Ecto neural progenitor cell (in vitro differentiated cells): ENCODE measurements around the gene TXNRD3.
A peak's percentile ranks its signal among the peaks of the same experiment; 100 is the strongest.

ENCODE experiments used
- DNase-seq: peaks from one replicate; pipeline ENCODE4 v3.0.0-alpha.2; 2018; ENCODE audit warnings: low spot score

The TXNRD3 gene

DNA sequence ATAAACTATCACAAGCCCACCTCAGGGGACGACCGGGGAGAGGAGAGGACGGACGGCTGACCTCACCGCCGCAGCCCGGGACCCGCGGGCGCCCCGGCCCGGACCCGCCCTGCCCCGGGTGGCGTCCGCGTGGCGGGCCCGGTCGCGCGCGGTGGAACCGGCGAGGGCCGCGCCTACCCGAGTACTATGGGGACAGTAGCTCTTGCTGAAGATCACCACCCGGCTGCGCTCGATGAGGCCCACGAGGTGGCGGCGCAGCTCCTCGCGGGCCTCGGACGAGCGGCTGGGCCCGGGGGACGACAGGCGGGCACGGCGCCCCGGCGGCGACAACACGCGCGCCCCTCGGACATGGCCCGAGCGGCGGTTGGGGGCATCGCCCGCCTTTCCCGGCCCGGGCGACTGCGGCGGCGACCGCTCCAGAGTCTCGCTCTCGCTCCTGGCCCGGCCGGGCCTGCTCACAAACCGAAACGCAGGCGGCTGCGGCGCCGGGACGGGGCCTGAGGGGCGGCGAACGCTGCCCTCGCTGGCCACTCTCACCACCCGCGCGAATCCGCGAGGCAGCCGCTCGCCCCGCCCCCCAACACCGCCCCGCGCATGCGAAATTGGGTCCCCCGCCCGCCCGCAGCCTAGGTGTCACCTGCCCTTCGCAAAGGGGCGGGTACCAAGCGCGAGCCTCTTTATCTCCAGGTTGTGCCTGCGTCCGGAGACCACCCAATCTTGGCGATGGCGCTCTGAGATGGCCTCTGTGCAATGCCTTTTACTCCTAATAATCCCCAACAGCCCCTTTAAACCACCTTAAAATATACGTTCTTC is at the start of gene TXNRD3:
TSS of gene TXNRD3 (minus strand) at position 554 of the 813 bp plus-strand sequence.
- DNase-seq, result peak; percentile 82

DNA sequence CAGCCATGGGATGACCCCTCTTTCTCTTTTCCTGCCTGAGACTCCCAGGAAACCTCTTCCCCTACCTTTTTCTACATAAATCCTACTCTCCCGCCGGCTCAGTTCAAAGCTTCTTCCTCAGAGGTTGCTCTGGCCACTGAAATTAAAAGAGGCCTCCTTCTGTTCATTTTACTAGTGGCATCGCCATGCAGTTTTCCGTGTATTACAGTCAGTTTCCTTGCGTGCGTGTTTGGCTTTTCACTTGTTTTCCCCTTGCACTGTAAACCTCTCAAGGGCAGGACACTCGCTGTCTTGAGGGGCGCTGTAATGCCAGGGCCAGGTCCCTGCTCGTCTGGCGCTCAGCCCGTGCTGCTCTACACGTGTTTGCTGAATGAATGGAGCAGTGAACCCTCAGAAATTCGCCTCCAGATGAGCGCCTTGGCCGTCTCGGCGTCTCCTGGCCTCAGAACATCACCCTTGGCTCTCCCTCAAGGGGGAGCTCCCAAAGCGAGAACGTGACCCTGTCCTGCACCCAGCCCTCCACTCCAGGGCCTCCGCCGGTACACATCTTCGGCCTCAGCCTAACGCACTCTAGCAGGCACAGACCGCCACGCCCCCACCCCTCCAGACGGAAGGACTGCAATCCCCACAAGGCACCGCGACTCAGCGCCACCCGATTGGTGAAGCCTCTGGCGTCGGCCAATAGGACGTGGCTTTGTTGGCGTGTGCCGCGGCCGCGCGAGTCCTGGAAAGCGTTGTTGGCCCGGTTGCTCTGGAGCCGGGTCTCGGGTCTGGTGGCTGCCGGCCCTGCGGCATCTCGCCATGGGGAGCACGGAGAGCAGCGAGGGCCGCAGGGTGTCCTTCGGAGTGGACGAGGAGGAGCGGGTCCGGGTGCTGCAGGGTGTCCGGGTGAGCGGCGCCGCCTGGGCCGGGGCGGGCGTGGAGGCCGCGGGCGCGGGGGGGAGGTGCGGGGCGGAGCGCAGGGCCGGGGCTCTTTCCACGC is 48.9 kb upstream of the TXNRD3 start, which contains the start of gene CHCHD6:
TSS of gene CHCHD6 (plus strand) at position 729 of the 982 bp plus-strand sequence. CDS start at position 802, 73 bp downstream.
- DNase-seq, result peak; percentile 99

DNA sequence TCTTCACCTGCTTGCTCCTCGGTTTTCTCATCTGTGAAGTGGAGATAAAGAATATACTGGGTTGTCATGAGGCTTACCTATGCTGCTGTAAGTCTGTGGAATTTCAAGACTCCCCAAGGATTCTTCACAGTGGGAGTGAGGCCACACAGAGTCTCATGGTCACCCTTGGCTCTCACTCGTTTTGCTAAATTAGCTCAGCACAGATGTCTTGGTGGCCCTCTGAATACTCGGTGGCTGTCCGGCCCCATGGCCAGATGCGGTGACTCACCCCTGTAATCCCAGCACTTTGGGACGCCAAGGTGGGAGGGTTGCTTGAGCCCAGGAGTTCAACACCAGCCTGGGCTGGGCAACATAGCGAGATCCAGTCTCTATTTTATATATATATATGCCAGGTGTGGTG is 44.1 kb upstream of the TXNRD3 start:
- DNase-seq, result no peak

DNA sequence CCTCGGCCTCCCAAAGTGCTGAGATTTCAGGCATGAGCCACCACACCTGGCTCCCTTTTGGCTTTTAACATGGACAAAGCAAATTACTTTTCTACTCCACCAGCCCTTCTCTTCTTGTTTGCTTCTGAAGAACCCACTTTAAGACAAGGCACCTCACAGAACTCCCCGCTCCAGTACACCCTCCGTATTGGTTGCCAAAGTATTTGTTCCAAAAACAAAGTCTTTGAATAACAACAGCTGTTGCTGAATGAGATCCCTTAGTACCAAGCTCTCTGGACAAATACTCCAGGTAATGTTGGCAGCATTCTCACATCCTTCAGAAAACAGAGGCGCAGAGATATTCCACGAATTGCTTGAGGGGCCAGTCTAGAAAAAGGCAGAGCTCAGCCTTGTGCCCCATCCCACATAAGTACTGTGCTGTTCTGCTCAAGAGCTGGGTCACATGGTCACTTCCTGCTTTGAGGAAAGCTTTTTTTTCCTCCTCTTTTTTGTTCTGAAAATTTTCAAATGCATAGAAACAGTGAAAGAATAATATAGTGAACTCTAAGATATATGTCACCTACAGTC is 41.9 kb upstream of the TXNRD3 start:
- no peak for DNase-seq

DNA sequence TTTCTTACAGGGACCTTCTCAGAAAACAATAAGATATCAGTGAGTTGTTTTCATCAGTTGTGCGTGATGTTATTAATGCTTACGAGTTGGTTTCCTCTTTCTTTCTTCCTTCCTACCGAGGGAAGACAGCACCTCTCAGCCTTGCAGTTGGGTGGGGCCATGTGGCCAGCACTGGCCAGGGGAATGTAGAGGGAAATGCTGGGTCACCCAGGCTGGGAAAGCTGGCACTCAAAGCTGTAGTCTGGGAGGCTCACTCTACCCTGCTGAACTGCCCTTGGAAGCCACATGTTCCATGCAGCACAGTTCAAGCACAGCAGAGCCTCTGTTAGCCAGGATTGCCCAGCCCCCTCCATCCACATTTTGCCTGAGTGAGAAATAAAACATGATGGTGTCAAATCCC is 39.0 kb upstream of the TXNRD3 start:
- no peak for DNase-seq

DNA sequence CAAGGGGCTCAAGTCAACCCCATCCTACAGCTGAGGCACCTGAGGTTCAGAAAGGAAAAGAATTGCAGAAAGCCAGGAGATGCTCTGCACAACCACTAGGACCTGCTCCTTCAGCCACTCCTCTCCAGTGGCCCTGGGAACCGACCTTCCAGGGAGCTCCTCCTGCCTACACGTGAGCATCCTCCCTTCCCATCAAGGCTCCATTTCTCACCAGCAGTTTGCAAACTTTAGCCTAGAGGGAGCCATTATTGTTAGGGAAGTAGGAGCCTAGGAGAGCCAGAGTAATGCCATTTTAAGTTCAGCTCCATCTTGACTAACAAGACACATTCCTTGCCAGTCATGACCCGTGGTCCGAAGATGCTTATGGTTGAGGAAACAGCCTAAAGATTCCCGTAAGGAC is 37.9 kb upstream of the TXNRD3 start:
- DNase-seq, result no peak

DNA sequence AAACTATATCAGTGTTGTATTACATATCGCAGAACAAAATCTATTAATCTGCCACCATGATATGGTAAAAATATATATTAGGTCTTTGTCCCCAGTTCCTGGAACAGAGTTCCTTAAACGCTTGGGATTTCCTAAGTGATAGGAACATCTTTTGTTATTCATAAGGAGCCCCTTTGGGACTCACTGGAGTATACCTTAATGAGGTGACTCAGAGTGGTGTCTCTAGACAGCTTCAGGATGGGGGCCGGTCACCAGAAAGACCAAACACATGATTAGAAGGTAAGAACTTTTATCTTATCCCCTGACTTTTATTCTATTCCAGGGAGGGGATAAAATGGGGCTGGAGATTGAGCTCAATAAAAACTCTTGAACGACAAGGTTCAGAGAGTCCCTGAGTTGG is 36.8 kb upstream of the TXNRD3 start:
- no peak for DNase-seq

DNA sequence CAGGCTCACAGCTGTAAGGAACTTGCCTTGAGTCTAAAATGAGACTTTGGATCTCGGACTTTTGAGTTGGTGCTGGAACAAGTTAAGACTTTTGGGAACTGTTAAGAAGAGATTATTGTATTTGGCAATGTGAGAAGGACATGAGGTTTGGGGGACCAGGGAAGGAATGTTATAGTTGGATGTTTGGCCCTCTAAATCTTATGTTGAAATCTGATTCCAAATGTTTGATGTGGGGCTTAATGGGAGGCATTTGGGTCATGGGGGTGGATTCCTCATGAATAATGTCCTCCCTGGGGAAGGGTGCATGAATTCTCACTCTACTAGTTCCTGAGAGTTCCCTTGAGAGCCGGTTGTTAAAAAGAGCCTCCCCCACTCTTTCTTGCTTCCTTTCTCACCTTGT is 30.6 kb upstream of the TXNRD3 start:
- no peak for DNase-seq

DNA sequence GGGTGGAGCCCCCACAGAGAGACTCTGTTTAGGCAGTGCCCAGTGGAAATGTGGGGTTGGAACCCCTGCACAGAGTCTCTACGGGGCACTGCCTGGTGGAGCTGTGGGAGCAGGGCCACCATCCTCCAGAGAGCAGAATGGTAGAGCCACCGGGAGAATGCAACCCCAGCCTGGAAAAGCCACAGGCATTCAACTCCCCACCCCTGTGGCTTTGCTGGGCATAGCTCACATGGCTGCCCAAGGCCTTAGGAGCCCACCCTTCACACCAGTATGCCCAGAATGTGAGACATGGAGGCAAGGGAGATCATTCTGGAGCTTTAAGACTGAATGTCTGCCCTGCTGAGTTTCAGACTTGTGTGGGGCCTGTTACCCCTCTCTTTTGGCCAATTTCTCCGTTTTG is 30.1 kb upstream of the TXNRD3 start:
- no peak for DNase-seq

DNA sequence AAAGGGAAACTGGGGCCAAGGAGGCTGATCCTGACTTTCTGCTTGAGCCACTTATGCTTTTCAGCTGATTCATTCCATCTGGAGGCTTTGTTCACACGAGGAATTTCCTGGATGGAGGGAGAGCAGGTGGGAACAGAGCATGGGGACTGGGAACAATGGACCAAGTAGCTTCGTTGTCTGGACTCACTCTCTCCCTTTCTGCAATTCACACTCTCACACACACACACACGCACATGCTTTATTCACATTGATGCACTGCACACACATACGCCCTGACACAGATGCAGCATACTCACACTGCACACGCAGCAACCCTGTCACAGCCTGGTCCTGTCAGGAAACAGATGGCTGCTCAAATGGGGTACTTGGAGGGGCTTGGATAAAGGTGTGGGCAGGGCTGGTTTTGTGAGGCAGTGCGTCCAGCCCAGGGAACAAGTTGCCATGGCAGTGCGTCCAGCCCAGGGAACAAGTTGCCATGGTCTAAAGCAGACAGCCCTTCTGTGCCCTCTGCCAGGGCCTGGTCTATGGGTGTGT is 29.4 kb upstream of the TXNRD3 start:
- DNase-seq, result no peak

DNA sequence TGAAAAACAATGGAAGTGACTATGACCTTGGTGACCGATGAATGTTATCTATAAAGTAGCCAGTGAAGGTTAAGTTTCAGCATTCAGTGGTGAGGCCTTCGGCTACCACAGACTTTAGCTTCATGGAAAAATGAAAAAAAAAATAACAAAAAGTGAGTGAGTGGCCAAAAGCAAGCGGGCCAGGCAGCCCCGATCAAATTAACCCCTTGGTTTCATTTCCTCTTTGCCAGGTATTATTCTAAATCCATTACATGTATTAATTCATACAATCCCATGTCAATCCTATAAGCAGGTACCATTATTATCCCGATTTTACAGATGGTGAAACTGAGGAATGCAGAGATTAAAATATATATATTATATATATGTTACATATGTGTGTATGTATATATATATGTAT is 28.1 kb upstream of the TXNRD3 start:
- no peak for DNase-seq

DNA sequence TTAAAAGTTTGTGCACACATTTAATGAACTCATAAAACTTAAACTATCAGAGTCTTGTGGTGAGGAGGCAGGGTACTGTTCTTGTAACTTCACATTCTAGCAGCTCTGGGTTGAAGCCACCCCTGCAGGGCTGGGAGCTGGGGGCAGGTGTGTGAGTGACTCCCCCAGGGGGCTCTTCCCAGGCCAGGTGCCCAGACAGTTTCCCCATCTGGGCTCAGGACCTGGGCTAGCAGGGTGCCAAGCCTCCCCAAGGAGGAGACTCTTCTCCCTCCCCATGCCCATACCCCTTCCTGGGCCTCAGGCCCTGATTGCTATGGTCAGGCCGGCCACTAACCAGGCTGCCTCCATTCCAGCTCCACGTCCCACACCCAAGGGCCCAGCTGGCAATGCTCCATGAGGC is 27.1 kb upstream of the TXNRD3 start:
- no peak for DNase-seq

DNA sequence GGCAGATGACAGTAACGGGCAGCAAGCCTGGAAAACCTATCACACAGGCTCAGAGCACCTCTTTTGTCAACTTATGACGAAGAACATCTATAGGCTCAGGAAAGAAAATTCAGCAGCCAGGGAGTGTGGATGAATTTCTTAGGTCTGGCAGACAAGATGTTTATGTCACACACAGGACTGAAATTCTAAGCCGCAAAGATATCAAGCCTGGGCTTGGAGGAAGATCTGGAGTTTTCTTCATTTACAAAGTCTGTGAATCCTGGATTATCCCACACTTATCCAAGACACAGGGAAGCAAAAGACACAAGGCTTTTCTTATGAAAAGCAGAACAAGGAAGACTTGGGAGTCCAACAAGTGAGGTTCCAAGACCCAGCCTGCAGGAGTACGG is 25.7 kb upstream of the TXNRD3 start:
- no peak for DNase-seq

DNA sequence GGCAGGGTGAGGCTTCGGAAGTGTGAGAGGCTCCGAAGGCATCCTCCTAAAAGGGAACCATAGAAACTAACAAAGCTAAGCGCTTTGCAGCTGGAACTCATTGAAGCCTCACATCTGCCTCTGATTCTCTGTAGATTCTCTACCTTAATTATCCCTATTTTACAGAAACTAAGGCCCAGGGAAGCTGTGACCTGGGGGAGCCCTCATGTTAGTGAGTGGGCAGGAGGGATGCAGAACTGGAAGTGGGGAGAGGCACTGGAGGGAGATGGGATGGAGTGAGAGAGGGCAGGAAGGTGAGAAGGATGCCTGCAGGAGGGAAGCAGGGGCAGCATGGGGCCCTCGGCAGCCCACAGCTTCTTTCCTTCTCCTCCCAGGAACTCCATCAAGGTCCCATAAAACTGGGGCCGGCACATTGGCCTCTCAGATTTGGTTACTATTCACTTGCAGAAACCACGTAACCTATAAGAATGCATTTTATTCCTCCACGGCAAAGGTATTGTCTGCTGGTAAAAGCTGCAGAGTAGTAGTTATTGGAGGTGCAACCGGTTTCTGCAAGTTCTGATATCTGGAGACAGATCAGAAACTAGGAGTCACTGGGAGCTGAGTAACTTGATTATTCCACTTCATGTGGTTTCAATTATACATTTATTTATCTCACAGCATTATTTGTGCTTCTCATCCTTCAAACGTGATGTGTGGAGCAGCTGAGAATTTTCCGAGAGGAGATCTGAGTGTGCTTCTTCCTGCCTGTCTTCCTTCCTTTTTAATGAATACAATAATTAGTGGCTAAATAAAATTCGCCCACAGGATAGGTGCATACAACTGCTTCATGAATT is 25.1 kb upstream of the TXNRD3 start:
- DNase-seq, result no peak

DNA sequence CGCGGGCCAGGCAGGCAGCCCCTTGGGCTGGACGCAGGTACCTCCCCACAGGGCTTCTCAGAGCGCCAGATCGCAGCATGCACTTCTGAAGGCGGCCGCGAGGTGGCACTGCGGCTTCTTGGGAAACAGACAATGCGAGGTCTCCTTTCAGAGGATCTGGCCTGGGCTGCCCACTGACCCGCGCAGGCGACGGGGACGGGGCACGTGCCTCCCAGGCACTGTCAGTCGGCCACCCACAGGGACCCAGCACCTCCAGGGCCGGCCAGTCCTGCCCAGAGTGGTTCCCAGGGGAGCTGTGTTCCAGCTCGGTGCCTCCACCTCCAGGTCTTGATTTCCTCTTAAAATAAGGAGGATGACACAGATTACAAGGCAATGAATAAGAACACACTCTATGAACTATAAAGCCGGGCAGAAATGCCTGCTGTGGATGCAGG is 24.4 kb upstream of the TXNRD3 start:
- peak; percentile 94 for DNase-seq

DNA sequence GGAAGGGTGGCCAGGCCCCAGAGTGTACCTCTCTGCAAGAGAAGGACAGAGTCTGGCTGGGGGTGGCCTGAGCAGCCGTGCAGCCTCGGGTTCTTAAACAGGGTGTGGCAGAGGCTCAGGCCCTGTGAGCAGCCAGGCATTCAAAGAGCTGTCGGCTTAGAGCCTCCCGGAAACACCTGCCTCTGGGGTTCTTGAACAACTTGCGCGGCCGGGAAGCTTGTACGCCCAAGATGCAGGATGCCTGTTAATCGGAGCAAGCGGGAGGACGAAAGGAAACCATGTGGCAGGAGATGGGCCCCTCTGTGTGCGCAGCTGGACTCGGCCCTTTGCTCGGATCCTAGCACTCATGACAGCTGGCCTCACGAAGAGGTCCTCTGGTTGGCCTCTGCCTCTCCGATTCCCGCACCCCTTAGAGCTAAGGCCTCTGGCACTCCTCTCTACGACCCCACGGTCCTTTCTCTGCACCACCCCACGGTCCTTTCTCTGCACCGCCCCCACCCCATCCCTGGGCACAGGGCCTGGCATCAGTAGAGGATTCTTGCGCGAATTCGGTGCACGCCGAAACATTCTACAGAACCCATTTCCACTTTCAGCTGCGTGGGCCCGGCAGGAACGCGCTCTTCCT is 23.9 kb upstream of the TXNRD3 start:
- DNase-seq, result no peak

DNA sequence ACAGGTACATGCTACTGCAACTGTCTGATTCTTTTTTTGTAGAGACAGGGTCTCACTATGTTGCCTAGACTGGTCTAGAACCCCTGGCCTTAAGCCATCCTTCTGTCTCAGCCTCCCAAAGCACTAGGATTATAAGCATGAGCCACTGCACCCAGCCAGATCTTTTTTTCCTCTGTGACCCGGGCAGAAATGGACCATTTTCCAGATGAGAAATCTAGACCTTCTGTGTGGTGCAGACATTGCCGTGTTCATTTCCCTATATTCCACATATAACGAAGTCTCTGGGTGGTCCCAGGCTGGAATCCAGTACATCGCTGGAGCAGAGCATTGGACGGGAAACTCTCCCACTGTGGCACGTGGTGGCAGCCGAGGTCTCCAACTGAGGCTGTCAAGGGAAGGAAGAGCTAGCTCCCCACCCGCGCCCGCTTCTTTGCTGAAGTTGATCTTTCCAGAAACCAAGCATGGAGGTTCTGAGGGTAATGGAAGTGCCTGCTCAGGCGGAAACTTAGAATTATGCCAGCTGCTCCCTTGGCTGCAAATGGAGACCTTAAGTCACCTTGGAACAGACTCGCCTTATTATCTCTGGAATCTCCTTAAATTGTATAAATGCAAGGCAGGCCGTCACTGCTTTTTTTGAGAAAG is 23.1 kb upstream of the TXNRD3 start:
- DNase-seq, result no peak

DNA sequence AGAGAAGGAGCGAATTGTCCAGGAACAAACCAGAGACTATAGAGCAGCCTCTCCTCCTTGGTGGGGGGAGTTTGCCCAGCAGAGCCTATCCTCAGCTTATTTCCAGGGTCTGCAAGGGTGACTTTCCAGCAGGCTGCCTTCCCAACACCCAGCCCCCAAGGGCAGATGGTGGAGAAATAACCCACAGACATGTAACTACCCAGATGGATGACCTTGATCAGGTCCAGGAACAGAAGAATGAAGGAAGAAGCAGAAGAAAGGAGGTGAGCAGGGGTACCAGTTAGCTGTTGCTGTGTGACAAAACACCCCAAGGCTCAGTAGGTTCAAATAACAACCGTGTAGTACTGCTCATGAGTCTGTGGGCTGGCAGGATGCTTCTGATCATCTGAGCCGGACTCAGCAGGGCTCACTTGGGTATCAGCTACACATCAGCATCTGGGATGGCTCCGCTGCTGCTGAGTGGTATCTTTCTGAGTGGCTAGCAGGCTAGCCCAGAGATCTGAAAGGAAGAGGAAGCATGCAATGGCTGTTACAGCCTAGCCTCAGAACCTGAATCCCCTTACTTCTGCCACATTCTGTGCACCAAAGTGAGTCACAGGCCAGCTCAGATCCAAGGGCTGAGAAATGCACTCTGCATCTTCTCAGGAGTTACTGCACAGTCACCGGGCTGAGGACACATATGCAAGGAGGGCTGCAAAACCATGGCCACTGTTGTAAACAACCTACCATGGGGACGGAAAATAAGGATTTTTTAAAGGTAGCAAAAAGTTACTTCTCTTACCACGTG is 22.2 kb upstream of the TXNRD3 start:
- no peak for DNase-seq

DNA sequence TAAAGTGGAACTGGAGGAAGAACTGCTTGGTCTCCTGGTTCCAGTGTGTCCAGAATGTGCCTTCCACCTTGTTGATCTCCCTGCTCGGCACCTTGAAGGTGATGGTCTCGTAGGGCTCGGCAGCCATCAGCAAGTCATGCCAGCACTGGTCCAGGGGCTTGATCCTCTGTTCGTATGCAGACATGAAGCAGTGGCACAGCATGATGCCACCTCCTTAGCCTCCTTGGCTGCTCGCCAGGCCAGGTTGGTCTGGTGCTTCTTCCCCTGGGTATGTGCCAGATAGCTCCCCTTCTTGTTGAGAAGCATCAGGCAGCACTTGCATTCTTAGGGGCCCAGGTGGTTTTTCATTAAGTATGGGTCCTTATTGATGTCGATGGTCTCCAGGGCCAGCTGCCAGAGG is 17.8 kb upstream of the TXNRD3 start:
- no peak for DNase-seq

DNA sequence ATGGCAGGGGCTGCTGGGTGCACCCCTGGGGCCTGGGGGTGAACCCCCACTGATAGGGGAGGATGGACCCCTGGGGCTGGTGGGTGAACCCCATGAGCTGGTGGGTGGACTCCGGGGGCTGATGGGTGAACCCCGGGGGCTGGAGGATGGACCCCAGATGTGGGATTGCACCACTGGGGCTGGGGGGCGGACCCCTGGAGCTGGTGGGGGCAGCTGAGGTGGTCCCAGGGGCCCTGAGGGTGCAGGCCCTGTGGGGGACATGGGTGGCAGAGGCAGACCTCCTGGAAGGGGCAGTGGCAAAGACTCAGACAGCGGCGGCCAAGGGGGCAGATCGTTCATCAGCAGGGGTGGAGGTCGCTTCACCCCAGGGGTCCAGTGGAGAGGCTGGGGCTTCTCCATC is 17.4 kb upstream of the TXNRD3 start:
- DNase-seq, result no peak
